Measurements from ENCODE around the gene PLPP2. TPM values are rescaled to one million over a fixed set of nuclear protein-coding genes. Genes with fewer than 3 reads are reported as not detected.

The PLPP2 gene
- total RNA-seq, 1 donor from 2014 or later: 26.2 TPM

DNA sequence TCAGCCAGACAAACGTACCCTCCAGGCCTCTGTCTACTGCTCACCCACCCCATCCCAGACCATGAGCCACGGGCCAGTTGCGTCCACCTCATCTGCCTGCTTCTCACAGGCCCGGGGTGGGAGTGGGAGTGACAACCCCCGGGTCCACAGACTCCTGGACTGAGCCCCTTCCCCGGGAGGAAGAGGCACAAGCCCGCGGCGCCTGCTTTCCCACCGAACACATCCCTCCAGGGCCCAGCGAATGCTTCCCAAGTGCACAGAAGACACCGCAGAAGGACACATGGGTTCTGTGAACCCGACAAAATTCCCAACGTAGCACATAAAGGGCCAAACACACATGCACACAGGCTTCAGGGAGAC lies 18.0 kb upstream of the PLPP2 start:
- TF ChIP-seq, protein P1, sequence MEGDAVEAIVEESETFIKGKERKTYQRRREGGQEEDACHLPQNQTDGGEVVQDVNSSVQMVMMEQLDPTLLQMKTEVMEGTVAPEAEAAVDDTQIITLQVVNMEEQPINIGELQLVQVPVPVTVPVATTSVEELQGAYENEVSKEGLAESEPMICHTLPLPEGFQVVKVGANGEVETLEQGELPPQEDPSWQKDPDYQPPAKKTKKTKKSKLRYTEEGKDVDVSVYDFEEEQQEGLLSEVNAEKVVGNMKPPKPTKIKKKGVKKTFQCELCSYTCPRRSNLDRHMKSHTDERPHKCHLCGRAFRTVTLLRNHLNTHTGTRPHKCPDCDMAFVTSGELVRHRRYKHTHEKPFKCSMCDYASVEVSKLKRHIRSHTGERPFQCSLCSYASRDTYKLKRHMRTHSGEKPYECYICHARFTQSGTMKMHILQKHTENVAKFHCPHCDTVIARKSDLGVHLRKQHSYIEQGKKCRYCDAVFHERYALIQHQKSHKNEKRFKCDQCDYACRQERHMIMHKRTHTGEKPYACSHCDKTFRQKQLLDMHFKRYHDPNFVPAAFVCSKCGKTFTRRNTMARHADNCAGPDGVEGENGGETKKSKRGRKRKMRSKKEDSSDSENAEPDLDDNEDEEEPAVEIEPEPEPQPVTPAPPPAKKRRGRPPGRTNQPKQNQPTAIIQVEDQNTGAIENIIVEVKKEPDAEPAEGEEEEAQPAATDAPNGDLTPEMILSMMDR (IDR thresholded peaks at IDR 0.05; ENCODE audit: unreplicated experiment): no peak
- Mint-ChIP-seq H3K27ac (ENCODE audit: unreplicated experiment) (no peak overlapping the region), H3K4me3 (ENCODE audit: unreplicated experiment) (no peak overlapping the region), H3K27me3 (ENCODE audit: unreplicated experiment) (peaks cover 2% of the 10 kb centered on the region), H3K36me3 (ENCODE audit: low read depth, unreplicated experiment) (peaks cover 22% of the 10 kb centered on the region), H3K9me3 (ENCODE audit: unreplicated experiment) (no peaks in the 10 kb centered on the region), H3K4me1 (ENCODE audit: unreplicated experiment) (peaks cover 2% of the 10 kb centered on the region)
- no peak for DNase-seq (ENCODE audit: low spot score)

DNA sequence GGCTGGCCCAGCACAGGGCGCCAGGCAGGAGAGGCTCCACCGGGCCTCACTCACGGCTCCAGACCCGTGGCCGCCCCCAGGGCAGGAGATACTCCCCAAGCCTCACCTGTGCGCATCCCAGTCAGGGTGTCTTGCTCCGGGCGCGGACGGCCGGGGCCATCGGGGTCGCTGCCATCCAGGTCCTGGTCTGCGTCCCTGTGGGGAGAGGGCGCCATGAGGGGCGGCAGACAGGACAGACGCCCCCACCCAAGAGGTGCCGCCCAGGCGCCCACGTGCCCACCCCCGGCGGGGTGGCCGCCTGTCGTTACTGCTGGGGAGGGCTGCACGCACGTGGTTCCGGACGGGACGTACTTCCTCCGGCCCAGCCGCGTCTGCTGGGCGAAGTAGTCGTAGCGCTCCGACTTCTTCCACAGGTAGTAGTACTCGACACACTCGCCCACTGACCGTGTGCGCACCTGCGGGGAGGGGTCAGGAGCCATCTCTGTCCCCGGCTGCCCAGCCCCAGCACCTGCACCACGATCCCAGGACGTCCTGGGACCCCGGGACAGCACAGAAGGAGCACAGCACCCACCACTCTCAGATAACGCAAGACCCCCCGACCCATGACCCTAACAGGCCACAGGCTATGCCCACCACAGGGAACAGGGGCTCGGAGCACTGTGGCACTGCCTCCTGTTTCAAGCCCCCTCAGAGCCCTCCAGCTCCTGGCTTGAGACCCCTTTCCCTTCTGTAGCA lies 17.4 kb upstream of the PLPP2 start:
- Mint-ChIP-seq H3K27ac (ENCODE audit: unreplicated experiment) (no peak overlapping the region), H3K4me1 (ENCODE audit: unreplicated experiment) (peaks cover 2% of the 10 kb centered on the region), H3K9me3 (ENCODE audit: unreplicated experiment) (no peaks in the 10 kb centered on the region), H3K27me3 (ENCODE audit: unreplicated experiment) (peaks cover 2% of the 10 kb centered on the region), H3K36me3 (ENCODE audit: low read depth, unreplicated experiment) (peaks cover 17% of the 10 kb centered on the region), H3K4me3 (ENCODE audit: unreplicated experiment) (no peak overlapping the region)
- TF ChIP-seq, protein P1 (IDR thresholded peaks at IDR 0.05; ENCODE audit: unreplicated experiment): no peak
- DNase-seq (ENCODE audit: low spot score): no peak

DNA sequence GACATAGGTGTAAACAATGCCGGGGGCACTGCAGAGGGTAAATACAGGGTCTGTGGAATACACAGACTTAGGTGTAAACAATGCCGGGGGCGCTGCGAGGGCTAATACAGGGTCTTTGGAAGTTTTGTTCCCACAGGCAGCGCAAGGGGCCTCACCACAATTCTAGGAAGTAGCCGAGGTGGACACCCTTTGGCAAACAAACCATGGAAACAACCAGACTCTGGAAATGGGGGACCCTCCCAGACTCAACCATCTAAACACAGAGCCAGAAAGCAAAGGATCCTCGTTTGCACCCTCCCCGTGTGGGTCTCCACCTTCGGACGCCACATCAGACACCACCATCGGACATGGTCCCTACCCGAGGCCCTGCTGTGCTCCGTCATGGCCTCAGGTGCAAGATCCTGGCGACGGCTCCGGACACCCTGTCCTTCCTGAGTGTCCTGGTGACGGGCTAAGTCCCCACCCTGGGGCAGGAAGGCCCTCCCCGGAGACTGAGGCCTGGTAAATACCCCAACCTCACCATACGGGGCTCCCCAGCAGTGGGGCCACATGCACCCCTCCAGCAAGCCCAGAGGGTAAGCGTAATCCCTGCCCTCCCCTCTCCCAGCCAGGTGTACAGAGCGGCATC lies 16.7 kb upstream of the PLPP2 start:
- H3K4me3 Mint-ChIP-seq (ENCODE audit: unreplicated experiment): no peak overlapping the region

DNA sequence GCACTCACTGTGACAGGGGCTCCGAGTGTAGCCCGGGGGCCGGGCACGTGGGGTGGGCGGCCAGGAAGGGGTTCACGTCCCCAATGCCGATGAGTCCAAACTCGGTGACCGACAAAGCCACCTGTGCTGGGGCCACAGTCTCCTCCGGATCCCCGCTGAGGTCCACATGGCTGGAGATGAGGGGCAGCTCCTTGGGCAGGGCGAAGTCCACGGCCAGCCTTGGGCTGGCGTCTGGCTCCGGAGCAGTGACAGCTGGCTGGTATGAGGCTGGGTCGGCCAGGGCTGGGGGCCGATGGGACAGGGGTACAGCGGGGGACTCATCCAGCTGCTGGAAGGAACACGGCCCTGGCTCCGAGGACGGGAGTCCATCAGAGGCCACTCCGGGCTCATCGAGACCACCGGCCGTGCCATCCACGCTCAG lies 15.9 kb upstream of the PLPP2 start:
- TF ChIP-seq, protein P1 (IDR thresholded peaks at IDR 0.05; ENCODE audit: unreplicated experiment): no peak
- H3K27me3 Mint-ChIP-seq (ENCODE audit: unreplicated experiment): peaks cover 2% of the 10 kb centered on the region
- peaks cover 17% of the 10 kb centered on the region for H3K36me3 Mint-ChIP-seq (ENCODE audit: low read depth, unreplicated experiment)
- no peak for DNase-seq (ENCODE audit: low spot score)
- H3K27ac Mint-ChIP-seq (ENCODE audit: unreplicated experiment): no peak overlapping the region
- H3K4me1 Mint-ChIP-seq (ENCODE audit: unreplicated experiment): peaks cover 2% of the 10 kb centered on the region
- H3K9me3 Mint-ChIP-seq (ENCODE audit: unreplicated experiment): no peaks in the 10 kb centered on the region
- no peak overlapping the region for H3K4me3 Mint-ChIP-seq (ENCODE audit: unreplicated experiment)

More for the DNA sequence above, 16.7 kb upstream of the PLPP2 start:
- TF ChIP-seq, protein P1 (IDR thresholded peaks at IDR 0.05; ENCODE audit: unreplicated experiment): no peak
- H3K36me3 Mint-ChIP-seq (ENCODE audit: low read depth, unreplicated experiment): peaks cover 17% of the 10 kb centered on the region
- H3K9me3 Mint-ChIP-seq (ENCODE audit: unreplicated experiment): no peaks in the 10 kb centered on the region
- H3K4me1 Mint-ChIP-seq (ENCODE audit: unreplicated experiment): peaks cover 2% of the 10 kb centered on the region
- DNase-seq (ENCODE audit: low spot score): no peak
- peak overlapping the region; percentile 1 for H3K27ac Mint-ChIP-seq (ENCODE audit: unreplicated experiment)
- H3K27me3 Mint-ChIP-seq (ENCODE audit: unreplicated experiment): peaks cover 2% of the 10 kb centered on the region

Data from endothelial cell (in vitro differentiated cells).